Vagina (tissue), 2 donors: ENCODE data around the gene GTF3C4.

Source experiments
- CTCF ChIP-seq, 3 experiments: fragments of 450-650 bp in 2 of 3; fragments of 200-600 bp in 1 of 3; sonication (generic) in 1 of 3; IDR thresholded peaks; one replicate each; pipeline ENCODE4 v1.5.1; 2017 to 2019; ENCODE audit warnings: antibody characterized with exemption in 3 of 3, mild to moderate bottlenecking in 2 of 3, moderate library complexity in 2 of 3
- POLR2A ChIP-seq, 2 donors: fragments of 450-650 bp; IDR thresholded peaks; one replicate each; pipeline ENCODE4 v1.6.1; 2017; ENCODE audit warnings: antibody characterized with exemption in 2 of 2, mild to moderate bottlenecking in 2 of 2, moderate library complexity in 2 of 2
- POLR2AphosphoS5 ChIP-seq, 2 donors: sonication (generic); formaldehyde crosslinking; IDR thresholded peaks; one replicate each; pipeline ENCODE4 v1.9.0; 2017; ENCODE audit warnings: antibody characterized with exemption in 2 of 2, mild to moderate bottlenecking in 2 of 2, low read depth in 1 of 2; ENCODE audit not compliant: insufficient read depth in 1 of 2

DNA sequence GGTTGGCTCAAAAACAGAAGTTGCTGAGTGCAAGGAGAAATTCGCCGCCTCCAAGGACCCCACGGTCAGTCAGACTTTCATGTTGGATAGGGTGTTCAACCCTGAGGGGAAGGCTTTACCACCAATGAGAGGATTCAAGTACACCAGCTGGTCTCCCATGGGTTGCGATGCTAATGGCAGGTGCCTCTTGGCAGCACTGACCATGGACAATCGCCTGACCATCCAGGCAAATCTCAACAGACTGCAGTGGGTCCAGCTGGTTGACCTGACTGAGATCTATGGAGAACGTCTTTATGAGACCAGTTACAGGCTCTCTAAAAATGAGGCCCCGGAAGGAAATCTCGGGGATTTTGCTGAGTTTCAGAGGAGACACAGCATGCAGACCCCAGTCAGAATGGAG, 7.7 kb downstream of the GTF3C4 start:
- TF ChIP-seq CTCF (IDR thresholded peaks at IDR 0.05) (no peak), POLR2AphosphoS5 (IDR thresholded peaks at IDR 0.05; ENCODE audit: insufficient read depth in 1 of 2, low read depth in 1 of 2) (no peak), POLR2A (IDR thresholded peaks at IDR 0.05) (no peak)
